ENCODE results near the gene DEXI. TPM values are rescaled to one million over a fixed set of nuclear protein-coding genes. Genes with fewer than 3 reads are reported as not detected.

DEXI gene
- total and polyA plus RNA-seq, 7 donors, result 13.9 to 99.9 (median 55.0) TPM

- TF ChIP-seq POLR2AphosphoS5 (IDR thresholded peaks at IDR 0.05), result no peak
- TF ChIP-seq, protein P1, sequence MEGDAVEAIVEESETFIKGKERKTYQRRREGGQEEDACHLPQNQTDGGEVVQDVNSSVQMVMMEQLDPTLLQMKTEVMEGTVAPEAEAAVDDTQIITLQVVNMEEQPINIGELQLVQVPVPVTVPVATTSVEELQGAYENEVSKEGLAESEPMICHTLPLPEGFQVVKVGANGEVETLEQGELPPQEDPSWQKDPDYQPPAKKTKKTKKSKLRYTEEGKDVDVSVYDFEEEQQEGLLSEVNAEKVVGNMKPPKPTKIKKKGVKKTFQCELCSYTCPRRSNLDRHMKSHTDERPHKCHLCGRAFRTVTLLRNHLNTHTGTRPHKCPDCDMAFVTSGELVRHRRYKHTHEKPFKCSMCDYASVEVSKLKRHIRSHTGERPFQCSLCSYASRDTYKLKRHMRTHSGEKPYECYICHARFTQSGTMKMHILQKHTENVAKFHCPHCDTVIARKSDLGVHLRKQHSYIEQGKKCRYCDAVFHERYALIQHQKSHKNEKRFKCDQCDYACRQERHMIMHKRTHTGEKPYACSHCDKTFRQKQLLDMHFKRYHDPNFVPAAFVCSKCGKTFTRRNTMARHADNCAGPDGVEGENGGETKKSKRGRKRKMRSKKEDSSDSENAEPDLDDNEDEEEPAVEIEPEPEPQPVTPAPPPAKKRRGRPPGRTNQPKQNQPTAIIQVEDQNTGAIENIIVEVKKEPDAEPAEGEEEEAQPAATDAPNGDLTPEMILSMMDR (IDR thresholded peaks at IDR 0.05), result no peak
- no peak for TF ChIP-seq EP300 (IDR thresholded peaks at IDR 0.05)
- TF ChIP-seq POLR2A (IDR thresholded peaks at IDR 0.05), result no peak
- H3K36me3 ChIP-seq, result peaks cover 0 to 31% (median 10%) of the 10 kb centered on the region in 4 donors
- no peak overlapping the region for H3K4me3 ChIP-seq
- peaks cover 0 to 24% (median 23%) of the 10 kb centered on the region in 4 donors for H3K4me1 ChIP-seq
- no peaks in the 10 kb centered on the region for H3K27me3 ChIP-seq
- H3K27ac ChIP-seq, result peak overlapping the region; percentile 74 to 88 (median 80)
- H3K9me3 ChIP-seq, result no peaks in the 10 kb centered on the region
- DNase-seq, result no peak
- intact Hi-C loops (cut with DNase I), result loop anchor here (10.0 kb wide), 1 partner anchor 206 kb away; no protein-coding TSS in a partner anchor
- WGBS, 2 donors, result 94% methylated on average over 14 of the region's 14 CpGs
Measured at GRCh38 chr16:10978871-10979446, 36.7 kb upstream of the DEXI start.

DNA sequence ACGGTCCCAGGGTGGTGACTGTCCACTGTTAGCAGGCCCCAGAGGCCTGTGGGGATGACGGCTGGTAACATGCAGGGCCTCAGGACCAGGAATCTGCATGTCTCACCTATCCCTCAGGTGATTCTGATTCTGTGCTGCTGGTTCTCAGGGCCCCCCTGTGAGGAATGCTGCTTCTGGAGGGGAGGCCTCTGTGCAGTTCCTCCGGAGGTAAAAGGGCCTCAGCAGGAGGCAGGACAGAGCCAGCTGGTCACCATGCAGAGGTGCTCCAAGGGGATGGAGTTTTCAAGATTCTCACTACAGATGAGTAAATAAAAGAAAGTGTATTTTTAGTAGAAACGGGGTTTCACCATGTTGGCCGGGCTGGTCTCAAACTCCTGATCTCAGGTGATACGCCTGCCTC, 35.9 kb upstream of the DEXI start:
- DNase-seq, result no peak
- Histone ChIP-seq H3K4me3 (no peak overlapping the region), H3K27me3 (no peaks in the 10 kb centered on the region), H3K27ac (no peak overlapping the region), H3K4me1 (peaks cover 0 to 24% (median 23%) of the 10 kb centered on the region in 4 donors), H3K36me3 (peaks cover 0 to 29% (median 9%) of the 10 kb centered on the region in 4 donors), H3K9me3 (no peaks in the 10 kb centered on the region)
- TF ChIP-seq POLR2A (IDR thresholded peaks at IDR 0.05) (no peak), EP300 (IDR thresholded peaks at IDR 0.05) (no peak), POLR2AphosphoS5 (IDR thresholded peaks at IDR 0.05) (no peak)
- TF ChIP-seq, protein P1 (IDR thresholded peaks at IDR 0.05), result no peak
- WGBS, 2 donors, result 94 to 95% methylated on average over 6 of the region's 6 CpGs
- intact Hi-C loops (cut with DNase I), result loop anchor here (10.0 kb wide), 1 partner anchor 207 kb away; no protein-coding TSS in a partner anchor

DNA sequence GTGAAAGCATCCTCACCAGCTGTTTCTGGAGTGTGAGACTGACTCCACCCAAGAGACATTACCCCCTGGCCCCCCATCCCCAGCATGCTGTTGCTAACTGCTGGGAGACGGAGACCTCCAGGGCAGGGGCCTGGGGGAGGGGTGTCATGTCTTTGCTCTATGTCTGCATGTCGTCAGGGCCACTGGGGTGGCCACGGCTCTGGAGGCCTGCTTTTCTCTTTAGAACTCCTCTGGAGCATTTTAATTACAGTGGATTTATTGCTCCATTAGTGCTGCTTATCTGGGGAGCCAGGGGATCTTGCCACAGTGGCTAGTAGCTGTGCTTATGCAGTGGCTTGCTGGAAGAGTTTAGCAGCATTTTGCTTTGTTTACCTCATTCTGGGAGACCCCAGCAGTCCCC, 34.4 kb upstream of the DEXI start:
- H3K9me3 ChIP-seq, result no peaks in the 10 kb centered on the region
- H3K27me3 ChIP-seq, result no peaks in the 10 kb centered on the region
- peaks cover 0 to 36% (median 11%) of the 10 kb centered on the region in 4 donors for H3K36me3 ChIP-seq
- DNase-seq, result peak; percentile 28
- peaks cover 0 to 31% (median 26%) of the 10 kb centered on the region in 4 donors for H3K4me1 ChIP-seq
- 84 to 86% methylated on average over 3 of the region's 3 CpGs for WGBS, 2 donors
- TF ChIP-seq EP300 (IDR thresholded peaks at IDR 0.05), result no peak
- TF ChIP-seq POLR2A (IDR thresholded peaks at IDR 0.05), result no peak
- H3K27ac ChIP-seq, result no peak overlapping the region
- intact Hi-C loops (cut with DNase I), result loop anchor here (10.0 kb wide), 1 partner anchor 208 kb away; no protein-coding TSS in a partner anchor
- H3K4me3 ChIP-seq, result no peak overlapping the region

- peaks cover 0 to 47% (median 9%) of the 10 kb centered on the region in 4 donors for H3K36me3 ChIP-seq
- no peaks in the 10 kb centered on the region for H3K27me3 ChIP-seq
- no peak overlapping the region for H3K27ac ChIP-seq
- WGBS, 2 donors, result 89 to 95% methylated on average over 12 of the region's 12 CpGs
- H3K9me3 ChIP-seq, result no peaks in the 10 kb centered on the region
- no peak overlapping the region for H3K4me3 ChIP-seq
- no peak for DNase-seq
- H3K4me1 ChIP-seq, result peaks cover 0 to 8% (median 5%) of the 10 kb centered on the region in 4 donors
- TF ChIP-seq POLR2A (IDR thresholded peaks at IDR 0.05) (no peak), EP300 (IDR thresholded peaks at IDR 0.05) (no peak), POLR2AphosphoS5 (IDR thresholded peaks at IDR 0.05) (no peak)
- TF ChIP-seq, protein P1 (IDR thresholded peaks at IDR 0.05), result no peak
- intact Hi-C loops (cut with DNase I), result loop anchor here (10.0 kb wide), 1 partner anchor 212 kb away; no protein-coding TSS in a partner anchor
Measured at GRCh38 chr16:10972819-10973464, 30.7 kb upstream of the DEXI start.
